A204.1 (cell line): ENCODE results near the gene LMF2.
"Not testable (repeated sequence)": the region's sequence is repeated elsewhere in the genome, so short reads cannot be mapped to it uniquely, and the experiment has no call there.

Source experiments
- FAIRE-seq: peaks from 2 replicates; lab custom pipeline; 2012; peaks lifted over from hg19 to GRCh38; lab: Jason Lieb, UNC

The LMF2 gene

DNA sequence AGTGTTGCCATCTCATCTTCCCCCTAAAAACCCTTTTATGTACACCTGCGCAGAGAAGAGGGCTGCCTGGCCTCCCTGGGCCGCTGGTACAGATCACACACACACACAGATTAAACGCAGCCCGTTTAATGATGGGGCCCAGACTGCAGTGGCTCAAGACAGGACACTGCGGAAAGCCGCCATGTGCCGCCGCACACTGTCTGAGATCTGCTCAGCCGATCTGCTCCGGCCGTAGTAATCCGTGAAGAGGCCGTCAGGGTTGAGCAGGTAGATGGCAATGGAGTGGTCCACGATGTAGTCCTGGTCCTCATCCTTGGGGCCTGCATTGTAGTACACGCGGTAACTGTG, 15.9 kb upstream of the LMF2 start:
- FAIRE-seq: no peak

GRCh38 chr22:50522806-50523438, 15.4 kb upstream of the LMF2 start:
- no peak for FAIRE-seq

DNA sequence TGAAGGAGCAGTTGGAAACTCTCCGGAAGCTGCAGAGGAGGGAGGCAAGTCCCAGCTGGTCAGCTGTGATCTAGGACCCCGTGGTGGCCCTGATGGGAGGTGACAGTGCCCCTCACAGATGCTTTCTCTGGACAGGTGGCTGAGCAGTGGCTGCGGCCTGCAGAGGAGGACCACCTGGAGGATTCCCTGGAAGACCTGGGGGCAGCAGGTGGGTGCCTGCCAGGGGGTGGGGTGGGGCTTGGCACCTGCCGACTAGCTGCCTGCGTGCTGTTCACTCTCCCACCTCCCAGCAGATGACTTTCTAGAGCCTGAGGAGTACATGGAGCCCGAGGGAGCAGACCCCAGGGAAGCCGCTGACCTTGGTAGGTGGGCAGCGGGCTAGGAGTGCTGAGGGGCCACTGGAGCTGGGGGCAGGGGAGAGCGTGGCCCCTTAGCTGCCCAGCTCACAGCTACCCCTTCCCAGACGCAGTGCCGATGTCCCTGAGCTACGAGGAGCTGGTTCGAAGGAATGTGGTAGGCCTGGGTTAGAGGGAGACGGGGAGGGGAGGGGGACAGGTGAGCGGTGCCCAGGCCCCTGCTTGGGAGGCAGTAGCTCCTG, 14.8 kb upstream of the LMF2 start:
- no peak for FAIRE-seq

GRCh38 chr22:50521710-50522109, 14.2 kb upstream of the LMF2 start:
- no peak for FAIRE-seq

GRCh38 chr22:50520826-50521453, 13.4 kb upstream of the LMF2 start:
- no peak for FAIRE-seq

- FAIRE-seq: not testable (repeated sequence)
These were observed 12.7 kb upstream of the LMF2 start for GRCh38 chr22:50520184-50520583.

GRCh38 chr22:50519151-50519550, 11.6 kb upstream of the LMF2 start:
- FAIRE-seq: no peak

- no peak for FAIRE-seq
These were observed 11.1 kb upstream of the LMF2 start for GRCh38 chr22:50518606-50519005.

DNA sequence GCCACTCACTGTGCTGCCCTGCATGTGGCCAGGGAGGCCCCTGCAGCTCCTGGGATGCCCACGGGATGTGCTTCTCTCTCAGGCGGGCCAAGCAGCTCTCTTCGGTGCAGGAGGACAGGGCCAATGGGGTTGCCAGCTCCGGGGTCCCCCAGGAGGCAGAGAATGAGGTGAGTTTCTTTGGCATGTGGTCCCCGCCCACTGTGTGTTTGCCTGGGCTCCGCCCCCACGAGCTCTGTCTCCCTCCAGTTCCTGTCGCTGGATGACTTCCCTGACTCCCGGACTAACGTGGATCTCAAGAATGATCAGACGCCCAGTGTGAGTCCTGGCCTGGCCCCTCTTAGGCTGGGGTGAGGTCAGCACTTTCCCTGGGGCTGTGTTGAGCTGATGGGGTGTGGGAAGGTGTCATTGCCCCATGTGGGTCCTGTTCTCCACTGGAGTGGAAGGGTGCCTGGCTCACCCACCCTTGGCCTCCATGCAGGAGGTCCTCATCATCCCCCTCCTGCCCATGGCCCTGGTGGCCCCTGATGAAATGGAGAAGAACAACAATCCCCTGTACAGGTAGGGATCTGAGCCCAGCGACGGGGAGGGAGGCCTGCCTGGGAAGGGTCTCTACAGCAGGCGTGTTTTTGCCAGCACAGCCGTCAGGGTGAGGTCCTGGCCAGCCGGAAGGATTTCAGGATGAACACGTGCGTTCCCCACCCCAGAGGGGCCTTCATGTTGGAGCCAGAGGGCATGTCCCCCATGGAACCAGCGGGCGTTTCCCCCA, 10.2 kb upstream of the LMF2 start:
- FAIRE-seq: no peak

- no peak for FAIRE-seq
These were observed 9.4 kb upstream of the LMF2 start for GRCh38 chr22:50516891-50517290.

GRCh38 chr22:50516068-50516467, 8.6 kb upstream of the LMF2 start:
- FAIRE-seq: no peak

- no peak for FAIRE-seq
These were observed 5.7 kb upstream of the LMF2 start for GRCh38 chr22:50513175-50513574.

- FAIRE-seq: no peak
These were observed 1.4 kb upstream of the LMF2 start for GRCh38 chr22:50508897-50509296.

- FAIRE-seq: no peak
These were observed 736 bp upstream of the LMF2 start, which contains the start of gene NCAPH2 for GRCh38 chr22:50507991-50508884. TSS of gene NCAPH2 (plus strand) at chr22:50508224. CDS start at chr22:50508338, 114 bp downstream.

DNA sequence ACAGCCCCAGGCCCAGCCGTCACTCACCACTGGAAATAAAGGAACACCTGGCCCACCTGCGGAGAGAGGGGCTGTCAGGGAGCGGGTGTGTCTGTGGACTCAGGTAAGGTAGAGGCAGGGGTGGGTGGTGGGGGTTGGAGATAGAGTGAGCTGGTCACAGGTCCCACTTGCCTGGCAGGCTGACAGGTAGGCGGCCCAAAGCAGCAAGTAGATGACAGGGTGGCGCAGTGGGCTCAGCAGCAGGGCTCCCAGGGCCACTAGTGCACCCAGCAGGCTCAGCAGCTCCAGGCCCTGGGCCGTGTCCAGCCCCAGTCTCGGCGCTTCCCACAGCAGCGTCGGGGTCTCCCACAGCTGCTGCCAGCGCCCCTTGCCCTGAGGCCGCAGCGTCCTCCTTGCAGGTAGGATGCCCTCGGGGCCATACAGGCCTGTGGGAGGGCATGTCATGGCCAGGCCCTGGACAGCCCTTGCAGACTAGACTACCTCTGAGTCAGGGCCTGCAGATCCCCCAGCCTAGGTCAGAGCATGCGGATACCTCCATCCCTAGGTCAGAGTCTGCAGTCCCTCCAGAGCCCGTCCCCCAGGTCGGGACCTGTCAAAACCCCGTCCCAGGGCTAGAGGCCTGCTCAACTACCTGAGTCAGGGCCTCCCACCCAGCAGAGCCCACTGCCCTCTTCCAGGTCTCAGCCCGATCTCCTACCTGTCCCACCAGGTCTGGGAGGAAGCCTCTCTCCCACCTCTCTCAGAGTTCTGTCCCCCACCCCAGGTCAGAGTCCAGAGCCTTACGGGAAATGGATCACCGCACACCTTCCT, 686 bp downstream of the LMF2 start:
- no peak for FAIRE-seq

GRCh38 chr22:50505776-50506610, 1.5 kb downstream of the LMF2 start:
- no peak for FAIRE-seq

- FAIRE-seq: no peak
These were observed 2.2 kb downstream of the LMF2 start for GRCh38 chr22:50505276-50505775.

- FAIRE-seq: no peak
These were observed 2.9 kb downstream of the LMF2 start for GRCh38 chr22:50504369-50505211.

DNA sequence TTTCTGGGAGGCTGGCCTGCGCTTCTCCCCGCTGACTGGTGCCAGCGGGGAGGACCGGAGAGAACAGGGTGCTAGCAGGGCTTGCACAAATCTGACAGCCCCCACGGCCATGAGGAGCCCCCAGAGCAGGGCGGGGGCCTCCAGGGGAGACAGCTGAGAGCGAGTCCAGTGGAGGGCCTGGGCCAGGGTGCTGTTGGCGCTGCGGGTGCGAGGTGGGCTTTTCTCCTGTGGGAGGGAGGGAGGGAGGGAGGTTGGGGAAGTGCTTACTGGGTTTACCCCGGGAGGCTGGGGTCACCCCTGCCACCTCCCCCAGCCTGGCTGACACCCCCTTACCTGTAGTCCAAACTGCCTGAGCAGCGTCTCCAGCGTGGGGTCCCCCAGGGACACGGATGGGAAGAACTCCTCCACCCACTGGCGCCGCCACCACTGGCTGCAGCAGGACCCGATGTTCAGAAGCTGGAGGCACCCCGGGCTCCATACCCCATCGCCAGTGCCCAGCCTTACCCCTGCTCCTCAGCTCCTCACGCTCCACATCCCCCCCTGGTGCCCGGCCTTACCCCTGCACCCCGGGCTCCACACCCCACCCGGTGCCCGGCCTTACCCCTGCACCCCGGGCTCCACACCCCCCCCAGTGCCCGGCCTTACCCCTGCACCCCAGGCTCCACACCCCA, 3.9 kb downstream of the LMF2 start:
- no peak for FAIRE-seq
